Endothelial cell (in vitro differentiated cells): Measurements from ENCODE around the gene TEC. TPM values are rescaled to one million over a fixed set of nuclear protein-coding genes. Genes with fewer than 3 reads are reported as not detected.

Source experiments
- DNase-seq: peaks from one replicate; pipeline ENCODE4 v3.0.0; 2021; ENCODE audit warnings: low spot score
- H3K27ac Mint-ChIP-seq: one replicate; pipeline ENCODE4 v1.8.0; 2021; ENCODE audit warnings: mixed read lengths, inconsistent platforms; ENCODE audit not compliant: unreplicated experiment
- H3K27me3 Mint-ChIP-seq: one replicate; pipeline ENCODE4 v1.8.0; 2021; ENCODE audit warnings: mild to moderate bottlenecking, moderate library complexity, mixed read lengths, inconsistent platforms; ENCODE audit not compliant: unreplicated experiment
- H3K36me3 Mint-ChIP-seq: one replicate; pipeline ENCODE4 v1.8.0; 2021; ENCODE audit warnings: mild to moderate bottlenecking, low read depth, mixed read lengths, inconsistent platforms; ENCODE audit not compliant: unreplicated experiment
- H3K4me1 Mint-ChIP-seq: one replicate; pipeline ENCODE4 v1.8.0; 2021; ENCODE audit warnings: mild to moderate bottlenecking, mixed read lengths, inconsistent platforms; ENCODE audit not compliant: unreplicated experiment
- H3K4me3 Mint-ChIP-seq: one replicate; pipeline ENCODE4 v1.8.0; 2021; ENCODE audit warnings: mild to moderate bottlenecking, mixed read lengths, inconsistent platforms; ENCODE audit not compliant: unreplicated experiment
- H3K9me3 Mint-ChIP-seq: one replicate; pipeline ENCODE4 v1.8.0; 2021; ENCODE audit warnings: mixed read lengths, inconsistent platforms; ENCODE audit not compliant: unreplicated experiment
- CTCF ChIP-seq: fragments of 200-600 bp; sonication (generic); IDR thresholded peaks from one replicate; pipeline ENCODE4 v1.5.0; 2021; ENCODE audit warnings: antibody characterized with exemption; ENCODE audit not compliant: unreplicated experiment
- total RNA-seq: library from RNA; stranded (reverse); fragmentation: NEBNext Ultra II Directional; extraction: Animal tissue kit (Norgen Biotek cat#: 25700); gene quantifications from one replicate; pipeline ENCODE4 v1.2.1, GENCODE V29; 2021; ENCODE audit not compliant: unreplicated experiment

Gene TEC
- total RNA-seq, 1 donor from 2014 or later: 1.9 TPM

GRCh38 chr4:48275686-48276085 lies 6.0 kb upstream of the TEC start:
- H3K9me3 Mint-ChIP-seq: peaks cover 9% of the 10 kb centered on the region
- DNase-seq: no peak
- peaks cover 6% of the 10 kb centered on the region for H3K27me3 Mint-ChIP-seq
- no peak for TF ChIP-seq CTCF
- H3K36me3 Mint-ChIP-seq: peaks cover 6% of the 10 kb centered on the region
- no peaks in the 10 kb centered on the region for H3K4me1 Mint-ChIP-seq
- H3K27ac Mint-ChIP-seq: no peak overlapping the region
- no peak overlapping the region for H3K4me3 Mint-ChIP-seq

- peaks cover 6% of the 10 kb centered on the region for H3K36me3 Mint-ChIP-seq
- TF ChIP-seq CTCF: peak; percentile 42
- H3K9me3 Mint-ChIP-seq: peaks cover 9% of the 10 kb centered on the region
- no peaks in the 10 kb centered on the region for H3K4me1 Mint-ChIP-seq
- peak; percentile 20 for DNase-seq
- H3K27me3 Mint-ChIP-seq: peaks cover 4% of the 10 kb centered on the region
- no peak overlapping the region for H3K4me3 Mint-ChIP-seq
- no peak overlapping the region for H3K27ac Mint-ChIP-seq
These were observed 5.6 kb upstream of the TEC start for GRCh38 chr4:48275247-48275646.

DNA sequence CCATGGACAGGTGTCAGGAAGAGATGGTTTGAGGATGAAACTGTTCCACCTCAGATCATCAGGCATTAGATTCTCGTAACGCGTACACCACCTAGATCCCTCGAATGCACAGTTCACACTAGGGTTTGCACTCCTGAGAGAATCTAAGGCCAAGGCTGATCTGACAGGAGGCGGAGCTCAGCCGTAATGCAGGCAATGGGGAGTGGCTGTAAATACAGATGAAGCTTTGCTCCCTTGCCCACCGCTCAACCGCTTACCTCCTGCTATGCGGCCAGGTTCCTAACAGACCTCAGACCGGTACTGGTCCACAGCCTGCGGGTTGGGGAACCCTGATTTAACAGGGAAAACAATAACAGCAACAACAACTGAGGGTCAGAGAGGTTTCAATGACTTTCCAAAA lies 2.0 kb upstream of the TEC start:
- DNase-seq: no peak
- Mint-ChIP-seq H3K9me3 (peaks cover 4% of the 10 kb centered on the region), H3K4me3 (no peak overlapping the region), H3K4me1 (peaks cover 5% of the 10 kb centered on the region), H3K27ac (no peak overlapping the region), H3K36me3 (peaks cover 6% of the 10 kb centered on the region), H3K27me3 (peaks cover 6% of the 10 kb centered on the region)
- TF ChIP-seq CTCF: no peak

DNA sequence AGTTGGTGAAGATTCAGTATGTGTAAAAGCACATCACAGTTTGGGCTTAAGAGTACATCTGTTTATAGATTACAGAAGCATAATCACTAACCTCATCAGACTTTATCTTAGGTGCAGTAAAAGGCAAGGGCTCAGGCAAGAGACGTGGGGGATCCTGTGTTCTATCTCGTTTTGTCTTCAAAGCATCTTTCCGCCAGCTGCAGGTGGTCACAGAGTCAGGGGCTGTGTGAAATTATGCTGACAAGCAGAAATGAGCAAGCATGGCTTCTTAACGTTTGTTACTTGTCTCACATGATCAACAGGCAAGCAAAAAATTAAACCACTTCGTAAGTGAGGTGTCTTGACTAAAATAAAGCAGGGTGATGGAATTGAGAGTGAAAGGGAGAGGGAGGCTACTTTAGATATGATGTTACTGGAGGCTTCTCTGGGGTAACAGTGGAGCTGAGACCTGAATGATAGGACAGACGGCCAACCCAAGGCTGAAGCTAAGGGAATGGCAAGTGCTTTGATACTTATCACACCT lies 1.4 kb upstream of the TEC start:
- Mint-ChIP-seq H3K27me3 (peaks cover 6% of the 10 kb centered on the region), H3K4me1 (peaks cover 5% of the 10 kb centered on the region), H3K36me3 (peaks cover 6% of the 10 kb centered on the region), H3K9me3 (peaks cover 4% of the 10 kb centered on the region), H3K4me3 (no peak overlapping the region), H3K27ac (no peak overlapping the region)
- TF ChIP-seq CTCF: no peak
- DNase-seq: no peak

DNA sequence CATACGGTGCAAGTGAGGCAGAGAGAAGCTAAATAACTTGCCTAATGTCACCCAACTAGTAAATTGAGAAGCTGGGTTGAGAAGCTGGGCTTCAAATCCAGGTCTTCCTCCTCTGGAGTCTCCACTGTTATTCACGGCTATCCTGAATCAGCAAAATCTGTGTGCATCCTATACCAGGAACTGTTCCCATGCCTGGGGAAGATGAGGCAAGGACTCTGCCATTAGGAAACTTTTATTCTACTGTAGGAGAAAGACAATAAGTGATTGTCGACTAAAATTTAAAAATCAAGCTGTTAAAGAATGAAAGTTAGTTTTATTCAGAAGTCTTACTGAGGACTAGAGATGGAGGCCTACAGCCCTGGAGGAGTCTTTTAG lies 872 bp upstream of the TEC start:
- no peak overlapping the region for H3K27ac Mint-ChIP-seq
- no peak for TF ChIP-seq CTCF
- H3K4me1 Mint-ChIP-seq: peaks cover 5% of the 10 kb centered on the region

More for the DNA sequence above, 872 bp upstream of the TEC start:
- peaks cover 4% of the 10 kb centered on the region for H3K9me3 Mint-ChIP-seq
- no peak for DNase-seq
- H3K27me3 Mint-ChIP-seq: peaks cover 6% of the 10 kb centered on the region
- peaks cover 6% of the 10 kb centered on the region for H3K36me3 Mint-ChIP-seq
- peak overlapping the region; percentile 86 for H3K4me3 Mint-ChIP-seq
